Stimulated activated CD8-positive, alpha-beta memory T cell treated with anti-CD3 and anti-CD28 coated beads, Interleukin-7, amount 100 ng/mL, for 1 hour (primary cell): ENCODE results near the gene NHS.
"Not testable (repeated sequence)": the region's sequence is repeated elsewhere in the genome, so short reads cannot be mapped to it uniquely, and the experiment has no call there.

ENCODE experiments used
- DNase-seq, 2 donors: peaks; one replicate each; pipeline ENCODE4 v3.0.0-alpha.2; 2020; ENCODE audit warnings: low read depth in 2 of 2

NHS gene

GRCh38 chrX:17549107-17549651 lies 174.2 kb downstream of the NHS start:
- no peak for DNase-seq

GRCh38 chrX:17550011-17550410 lies 175.0 kb downstream of the NHS start:
- DNase-seq = no peak

- DNase-seq = no peak
These were observed 177.1 kb downstream of the NHS start for GRCh38 chrX:17552044-17552650.

GRCh38 chrX:17553469-17553868 lies 178.5 kb downstream of the NHS start:
- DNase-seq = no peak

GRCh38 chrX:17553961-17554482 lies 179.0 kb downstream of the NHS start:
- DNase-seq = no peak

GRCh38 chrX:17554914-17555313 lies 179.9 kb downstream of the NHS start:
- DNase-seq = no peak

- DNase-seq = no peak
These were observed 180.8 kb downstream of the NHS start for GRCh38 chrX:17555846-17556245.

- DNase-seq = no peak
These were observed 184.9 kb downstream of the NHS start for GRCh38 chrX:17559728-17560379.

- no peak for DNase-seq
These were observed 185.4 kb downstream of the NHS start for GRCh38 chrX:17560385-17560784.

GRCh38 chrX:17563076-17563475 lies 188.1 kb downstream of the NHS start:
- no peak for DNase-seq

- no peak for DNase-seq
These were observed 188.5 kb downstream of the NHS start for GRCh38 chrX:17563515-17563914.

GRCh38 chrX:17564689-17565409 lies 189.8 kb downstream of the NHS start:
- no peak for DNase-seq

- DNase-seq = no peak
These were observed 191.7 kb downstream of the NHS start for GRCh38 chrX:17566740-17567139.

GRCh38 chrX:17567187-17567586 lies 192.2 kb downstream of the NHS start:
- no peak for DNase-seq

- no peak for DNase-seq
These were observed 192.8 kb downstream of the NHS start for GRCh38 chrX:17567821-17568220.

- DNase-seq = not testable (repeated sequence)
These were observed 193.8 kb downstream of the NHS start for GRCh38 chrX:17568804-17569203.

- DNase-seq = no peak
These were observed 204.0 kb downstream of the NHS start for GRCh38 chrX:17579026-17579425.

GRCh38 chrX:17580539-17581152 lies 205.6 kb downstream of the NHS start:
- no peak for DNase-seq

GRCh38 chrX:17581641-17582040 lies 206.6 kb downstream of the NHS start:
- DNase-seq = no peak

GRCh38 chrX:17584248-17584681 lies 209.3 kb downstream of the NHS start:
- DNase-seq = no peak

GRCh38 chrX:17585006-17585405 lies 210.0 kb downstream of the NHS start:
- no peak for DNase-seq

- no peak for DNase-seq
These were observed 212.4 kb downstream of the NHS start for GRCh38 chrX:17587366-17587765.
